Neural cell (in vitro differentiated cells): ENCODE measurements around the gene MTHFD1L. TPM values are rescaled to one million over a fixed set of nuclear protein-coding genes. Genes with fewer than 3 reads are reported as not detected.
"Not testable (repeated sequence)": the region's sequence is repeated elsewhere in the genome, so short reads cannot be mapped to it uniquely, and the experiment has no call there.

Experiments
- H2AFZ ChIP-seq: fragments of 200-600, 300-800 bp; sonication (generic), shearing (Covaris generic); 2 replicates; pipeline ENCODE4 v1.6.0; 2014; ENCODE audit warnings: low read depth, mild to moderate bottlenecking, antibody characterized with exemption, low read length, moderate library complexity
- H3F3A ChIP-seq: fragments of 200-600 bp; shearing (Covaris generic); 2 replicates; pipeline ENCODE4 v1.6.1; 2016; ENCODE audit warnings: mild to moderate bottlenecking, moderate library complexity, mixed read lengths, antibody characterized with exemption, low read length; ENCODE audit not compliant: insufficient read depth, poor library complexity, severe bottlenecking
- H3K27ac ChIP-seq: fragments of 200-600, 300-800 bp; sonication (generic), shearing (Covaris generic); 2 replicates; pipeline ENCODE4 v1.5.1; 2014; ENCODE audit warnings: mild to moderate bottlenecking, low read length, moderate library complexity
- H3K27me3 ChIP-seq: fragments of 300-800, 200-600 bp; sonication (generic), shearing (Covaris generic); 2 replicates; pipeline ENCODE4 v1.6.0; 2014; ENCODE audit warnings: mild to moderate bottlenecking, low read depth, low read length, moderate library complexity; ENCODE audit not compliant: insufficient read depth
- H3K36me3 ChIP-seq: fragments of 300-800, 200-600 bp; sonication (generic), shearing (Covaris generic); 2 replicates; pipeline ENCODE4 v1.5.1; 2014; ENCODE audit warnings: mild to moderate bottlenecking, antibody characterized with exemption, low read length, moderate library complexity; ENCODE audit not compliant: insufficient read depth
- H3K4me2 ChIP-seq: fragments of 300-800, 200-600 bp; sonication (generic), shearing (Covaris generic); 2 replicates; pipeline ENCODE4 v1.6.0; 2014; ENCODE audit warnings: mild to moderate bottlenecking, low read length
- H3K4me3 ChIP-seq: fragments of 300-800, 200-600 bp; sonication (generic), shearing (Covaris generic); 2 replicates; pipeline ENCODE4 v1.5.1; 2014; ENCODE audit warnings: mild to moderate bottlenecking, low read length, moderate library complexity
- H3K79me2 ChIP-seq: fragments of 200-600 bp; shearing (Covaris generic); replicated peaks from 2 replicates; pipeline ENCODE4 v1.6.0; 2014; ENCODE audit warnings: mild to moderate bottlenecking, low read length, moderate library complexity; ENCODE audit not compliant: insufficient read depth
- H3K9ac ChIP-seq: fragments of 300-800, 200-600 bp; sonication (generic), shearing (Covaris generic); 2 replicates; pipeline ENCODE4 v1.6.1; 2016; ENCODE audit warnings: mild to moderate bottlenecking, low read length, mixed read lengths
- H3K9me2 ChIP-seq: fragments of 200-600 bp; shearing (Covaris generic); 2 replicates; pipeline ENCODE4 v1.6.1; 2016; ENCODE audit warnings: mild to moderate bottlenecking, low read length, mixed read lengths; ENCODE audit not compliant: insufficient read depth
- H3K9me3 ChIP-seq: fragments of 200-600, 300-800 bp; sonication (generic), shearing (Covaris generic); 2 replicates; pipeline ENCODE4 v1.6.1; 2016; ENCODE audit warnings: mild to moderate bottlenecking, mixed run types, low read length, moderate library complexity, mixed read lengths
- H4K20me1 ChIP-seq: fragments of 200-600 bp; shearing (Covaris generic); 2 replicates; pipeline ENCODE4 v1.6.1; 2016; ENCODE audit warnings: mild to moderate bottlenecking, mixed run types; ENCODE audit not compliant: insufficient read depth
- EP300 ChIP-seq: fragments of 450-650 bp; conservative IDR thresholded peaks from 2 replicates; pipeline ENCODE4 v1.6.1; 2014; ENCODE audit warnings: antibody characterized with exemption, mild to moderate bottlenecking, moderate library complexity; ENCODE audit not compliant: poor library complexity, severe bottlenecking
- EZH2 ChIP-seq: fragments of 200-600, 300-800 bp; shearing (Covaris generic), sonication (generic); IDR thresholded peaks from 2 replicates; pipeline ENCODE4 v1.6.1; 2014; ENCODE audit warnings: antibody characterized with exemption, low read length, borderline replicate concordance, mild to moderate bottlenecking; ENCODE audit not compliant: insufficient read depth, poor library complexity, severe bottlenecking
- MXI1 ChIP-seq: fragments of 450-650 bp; conservative IDR thresholded peaks from 2 replicates; pipeline ENCODE4 v1.6.1; 2014; ENCODE audit warnings: antibody characterized with exemption, mild to moderate bottlenecking; ENCODE audit not compliant: poor library complexity, severe bottlenecking
- POLR2AphosphoS5 ChIP-seq: IDR thresholded peaks from 2 replicates; pipeline ENCODE4 v1.6.1; 2012
- RAD21 ChIP-seq: fragments of 450-650 bp; conservative IDR thresholded peaks from 2 replicates; pipeline ENCODE4 v1.6.1; 2014; ENCODE audit warnings: antibody characterized with exemption, mild to moderate bottlenecking, moderate library complexity
- SMC3 ChIP-seq: fragments of 450-650 bp; conservative IDR thresholded peaks from 2 replicates; pipeline ENCODE4 v1.6.1; 2014; ENCODE audit warnings: antibody characterized with exemption, mild to moderate bottlenecking, moderate library complexity; ENCODE audit not compliant: poor library complexity
- TAF1 ChIP-seq: IDR thresholded peaks from 2 replicates; pipeline ENCODE4 v1.6.1; 2012; ENCODE audit warnings: low read depth
- polyA plus RNA-seq: library from polyadenylated mRNA; depleted of rRNA; stranded (reverse); fragments of >200 nt; gene quantifications from 2 replicates; pipeline ENCODE4 v1.2.3, GENCODE V29; 2014
- TF ChIP-seq, protein P1 (sequence below): fragments of 450-650 bp; IDR thresholded peaks from 2 replicates; pipeline ENCODE4 v1.5.1; 2014; ENCODE audit warnings: antibody characterized with exemption, mild to moderate bottlenecking, moderate library complexity; ENCODE audit not compliant: poor library complexity, severe bottlenecking
- TF ChIP-seq, protein P2 (sequence below): IDR thresholded peaks from 2 replicates; pipeline ENCODE4 v1.6.1; 2012; ENCODE audit warnings: borderline replicate concordance

MTHFD1L gene
- polyA plus RNA-seq, 1 donor from 2014 or later = 6.3 TPM

DNA sequence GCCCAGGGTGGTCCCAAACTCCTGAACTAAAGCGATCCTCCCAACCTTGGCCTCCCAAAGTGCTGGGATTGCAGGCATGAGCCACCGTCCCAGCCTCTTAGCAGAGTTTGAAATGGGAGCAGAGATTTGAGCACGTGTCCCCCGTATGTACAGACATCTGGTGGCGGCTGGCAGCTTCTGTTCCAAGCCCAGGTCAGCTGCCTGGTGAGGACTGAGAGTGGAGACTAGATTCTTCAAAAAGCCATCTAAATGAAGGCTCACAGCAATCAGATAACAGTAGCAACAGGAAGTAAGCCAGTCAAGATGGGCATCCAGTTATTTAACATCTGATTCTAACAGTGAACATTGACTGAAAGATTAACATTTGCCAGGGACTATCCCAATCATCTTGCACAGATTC is 246.2 kb downstream of the MTHFD1L start:
- no peaks in the 10 kb centered on the region for H3F3A ChIP-seq

DNA sequence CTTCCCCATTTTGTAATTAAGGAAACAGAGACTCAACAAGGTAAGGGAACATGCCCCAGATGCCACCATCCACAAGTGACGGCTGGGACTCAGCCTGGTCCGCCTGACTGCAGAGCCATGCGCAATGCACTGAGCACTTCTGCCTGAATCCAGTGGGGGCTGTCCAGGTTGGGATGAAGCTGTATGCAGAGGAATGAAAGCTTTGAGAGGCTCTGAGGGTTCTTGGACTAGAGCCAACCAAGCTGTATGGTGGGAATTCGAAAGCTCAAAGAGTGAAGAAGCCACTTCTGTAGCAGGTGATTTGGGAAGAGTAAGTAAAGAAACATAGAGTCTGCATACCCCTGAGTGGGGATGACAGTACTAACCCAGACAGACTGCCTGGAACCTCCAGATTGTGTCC is 246.6 kb downstream of the MTHFD1L start:
- TF ChIP-seq RAD21 (no peak), POLR2AphosphoS5 (no peak), MXI1 (no peak), EP300 (no peak), TAF1 (no peak), EZH2 (no peak), SMC3 (no peak)
- TF ChIP-seq, protein P1, sequence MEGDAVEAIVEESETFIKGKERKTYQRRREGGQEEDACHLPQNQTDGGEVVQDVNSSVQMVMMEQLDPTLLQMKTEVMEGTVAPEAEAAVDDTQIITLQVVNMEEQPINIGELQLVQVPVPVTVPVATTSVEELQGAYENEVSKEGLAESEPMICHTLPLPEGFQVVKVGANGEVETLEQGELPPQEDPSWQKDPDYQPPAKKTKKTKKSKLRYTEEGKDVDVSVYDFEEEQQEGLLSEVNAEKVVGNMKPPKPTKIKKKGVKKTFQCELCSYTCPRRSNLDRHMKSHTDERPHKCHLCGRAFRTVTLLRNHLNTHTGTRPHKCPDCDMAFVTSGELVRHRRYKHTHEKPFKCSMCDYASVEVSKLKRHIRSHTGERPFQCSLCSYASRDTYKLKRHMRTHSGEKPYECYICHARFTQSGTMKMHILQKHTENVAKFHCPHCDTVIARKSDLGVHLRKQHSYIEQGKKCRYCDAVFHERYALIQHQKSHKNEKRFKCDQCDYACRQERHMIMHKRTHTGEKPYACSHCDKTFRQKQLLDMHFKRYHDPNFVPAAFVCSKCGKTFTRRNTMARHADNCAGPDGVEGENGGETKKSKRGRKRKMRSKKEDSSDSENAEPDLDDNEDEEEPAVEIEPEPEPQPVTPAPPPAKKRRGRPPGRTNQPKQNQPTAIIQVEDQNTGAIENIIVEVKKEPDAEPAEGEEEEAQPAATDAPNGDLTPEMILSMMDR = no peak
- TF ChIP-seq, protein P2, sequence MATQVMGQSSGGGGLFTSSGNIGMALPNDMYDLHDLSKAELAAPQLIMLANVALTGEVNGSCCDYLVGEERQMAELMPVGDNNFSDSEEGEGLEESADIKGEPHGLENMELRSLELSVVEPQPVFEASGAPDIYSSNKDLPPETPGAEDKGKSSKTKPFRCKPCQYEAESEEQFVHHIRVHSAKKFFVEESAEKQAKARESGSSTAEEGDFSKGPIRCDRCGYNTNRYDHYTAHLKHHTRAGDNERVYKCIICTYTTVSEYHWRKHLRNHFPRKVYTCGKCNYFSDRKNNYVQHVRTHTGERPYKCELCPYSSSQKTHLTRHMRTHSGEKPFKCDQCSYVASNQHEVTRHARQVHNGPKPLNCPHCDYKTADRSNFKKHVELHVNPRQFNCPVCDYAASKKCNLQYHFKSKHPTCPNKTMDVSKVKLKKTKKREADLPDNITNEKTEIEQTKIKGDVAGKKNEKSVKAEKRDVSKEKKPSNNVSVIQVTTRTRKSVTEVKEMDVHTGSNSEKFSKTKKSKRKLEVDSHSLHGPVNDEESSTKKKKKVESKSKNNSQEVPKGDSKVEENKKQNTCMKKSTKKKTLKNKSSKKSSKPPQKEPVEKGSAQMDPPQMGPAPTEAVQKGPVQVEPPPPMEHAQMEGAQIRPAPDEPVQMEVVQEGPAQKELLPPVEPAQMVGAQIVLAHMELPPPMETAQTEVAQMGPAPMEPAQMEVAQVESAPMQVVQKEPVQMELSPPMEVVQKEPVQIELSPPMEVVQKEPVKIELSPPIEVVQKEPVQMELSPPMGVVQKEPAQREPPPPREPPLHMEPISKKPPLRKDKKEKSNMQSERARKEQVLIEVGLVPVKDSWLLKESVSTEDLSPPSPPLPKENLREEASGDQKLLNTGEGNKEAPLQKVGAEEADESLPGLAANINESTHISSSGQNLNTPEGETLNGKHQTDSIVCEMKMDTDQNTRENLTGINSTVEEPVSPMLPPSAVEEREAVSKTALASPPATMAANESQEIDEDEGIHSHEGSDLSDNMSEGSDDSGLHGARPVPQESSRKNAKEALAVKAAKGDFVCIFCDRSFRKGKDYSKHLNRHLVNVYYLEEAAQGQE = no peak
- no peak overlapping the region for H3K9ac ChIP-seq
- no peaks in the 10 kb centered on the region for H3K79me2 ChIP-seq
- H3K27me3 ChIP-seq = no peaks in the 10 kb centered on the region
- H2AFZ ChIP-seq = no peak overlapping the region
- H3F3A ChIP-seq = no peaks in the 10 kb centered on the region
- no peak overlapping the region for H3K27ac ChIP-seq
- H4K20me1 ChIP-seq = no peaks in the 10 kb centered on the region
- no peaks in the 10 kb centered on the region for H3K36me3 ChIP-seq
- H3K4me2 ChIP-seq = no peak overlapping the region
- no peaks in the 10 kb centered on the region for H3K9me3 ChIP-seq
- H3K4me3 ChIP-seq = no peak overlapping the region
- H3K9me2 ChIP-seq = no peaks in the 10 kb centered on the region

More for the DNA sequence above, 246.2 kb downstream of the MTHFD1L start:
- H3K9me3 ChIP-seq = no peaks in the 10 kb centered on the region
- H3K9ac ChIP-seq = no peak overlapping the region
- H2AFZ ChIP-seq = no peak overlapping the region
- no peak overlapping the region for H3K27ac ChIP-seq
- H3K9me2 ChIP-seq = no peaks in the 10 kb centered on the region
- H3K4me2 ChIP-seq = no peak overlapping the region
- no peaks in the 10 kb centered on the region for H3K36me3 ChIP-seq
- no peaks in the 10 kb centered on the region for H4K20me1 ChIP-seq
- no peak for TF ChIP-seq EP300
- no peak for TF ChIP-seq SMC3
- no peak for TF ChIP-seq POLR2AphosphoS5
- TF ChIP-seq, protein P2 = no peak
- TF ChIP-seq RAD21 = no peak
- no peak for TF ChIP-seq MXI1
- no peak for TF ChIP-seq EZH2
- no peaks in the 10 kb centered on the region for H3K27me3 ChIP-seq
- no peak overlapping the region for H3K4me3 ChIP-seq
- no peaks in the 10 kb centered on the region for H3K79me2 ChIP-seq

DNA sequence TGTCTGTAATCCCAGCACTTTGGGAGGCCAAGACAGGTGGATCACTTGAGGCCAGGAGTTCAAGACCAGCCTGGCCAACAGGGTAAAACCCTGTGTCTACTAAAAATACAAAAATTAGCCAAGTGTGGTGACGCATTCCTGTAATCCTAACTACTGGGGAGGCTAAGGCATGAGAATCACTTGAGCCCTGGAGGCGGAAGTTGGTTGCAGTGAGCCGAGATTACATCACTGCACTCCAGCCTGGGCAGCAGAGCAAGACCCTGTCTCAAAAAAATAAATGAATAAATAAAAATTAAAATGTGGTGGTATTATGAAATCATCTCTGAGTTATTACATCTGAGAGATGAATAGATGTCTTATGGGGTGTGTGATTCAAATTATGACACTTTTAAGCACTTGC is 247.4 kb downstream of the MTHFD1L start:
- not testable (repeated sequence) for H3K9me3 ChIP-seq, H2AFZ ChIP-seq, H3K27me3 ChIP-seq, H3F3A ChIP-seq, H3K9ac ChIP-seq, H3K27ac ChIP-seq, H3K36me3 ChIP-seq, H3K4me3 ChIP-seq, H4K20me1 ChIP-seq, H3K79me2 ChIP-seq, H3K9me2 ChIP-seq, H3K4me2 ChIP-seq
